OCI-LY1 (cell line): ENCODE results near the gene CBR4.

Experiments
- H2AFZ ChIP-seq: fragments of 200-600 bp; sonication (generic), shearing (Covaris generic); 2 replicates; pipeline ENCODE4 v1.6.0; 2014; ENCODE audit warnings: antibody characterized with exemption, mild to moderate bottlenecking, low read length
- H3F3A ChIP-seq: fragments of 200-600 bp; sonication (generic), shearing (Covaris generic); 2 replicates; pipeline ENCODE4 v1.6.0; 2014; ENCODE audit warnings: mild to moderate bottlenecking, antibody characterized with exemption, low read length, moderate library complexity; ENCODE audit not compliant: insufficient read depth
- H3K27ac ChIP-seq: fragments of 200-600 bp; sonication (generic); 2 replicates; pipeline ENCODE4 v1.5.1; 2014; ENCODE audit warnings: low read length, mixed run types, mild to moderate bottlenecking, low read depth; ENCODE audit not compliant: poor library complexity, severe bottlenecking
- H3K27me3 ChIP-seq: fragments of 200-600 bp; sonication (generic); 2 replicates; pipeline ENCODE4 v1.6.0; 2014; ENCODE audit warnings: antibody characterized with exemption, mild to moderate bottlenecking, low read length, moderate library complexity; ENCODE audit not compliant: insufficient read depth
- H3K36me3 ChIP-seq: fragments of 200-600 bp; sonication (generic); 2 replicates; pipeline ENCODE4 v1.6.1; 2014; ENCODE audit warnings: mild to moderate bottlenecking, antibody characterized with exemption, low read length, moderate library complexity, mixed read lengths; ENCODE audit not compliant: insufficient read depth
- H3K4me1 ChIP-seq: fragments of 200-600 bp; sonication (generic); 2 replicates; pipeline ENCODE4 v1.5.1; 2014; ENCODE audit warnings: mild to moderate bottlenecking, low read length, moderate library complexity; ENCODE audit not compliant: insufficient read depth, severe bottlenecking
- H3K4me2 ChIP-seq: fragments of 200-600 bp; sonication (generic), shearing (Covaris generic); 2 replicates; pipeline ENCODE4 v1.6.1; 2014; ENCODE audit warnings: low read length
- H3K4me3 ChIP-seq: fragments of 200-600 bp; sonication (generic); 2 replicates; pipeline ENCODE4 v1.5.1; 2014; ENCODE audit warnings: low read length, low read depth, mild to moderate bottlenecking, mixed read lengths; ENCODE audit not compliant: poor library complexity, severe bottlenecking
- H3K79me2 ChIP-seq: fragments of 200-600 bp; shearing (Covaris generic); 2 replicates; pipeline ENCODE4 v1.6.1; 2016; ENCODE audit warnings: mixed run types, low read length, mixed read lengths; ENCODE audit not compliant: insufficient read depth
- H3K9ac ChIP-seq: fragments of 200-600 bp; sonication (generic), shearing (Covaris generic); 2 replicates; pipeline ENCODE4 v1.6.1; 2014; ENCODE audit warnings: mild to moderate bottlenecking, low read length, mixed read lengths
- H3K9me2 ChIP-seq: fragments of 200-600 bp; sonication (generic), shearing (Covaris generic); 2 replicates; pipeline ENCODE4 v1.6.1; 2014; ENCODE audit warnings: low read depth, mild to moderate bottlenecking, low read length, mixed read lengths
- H3K9me3 ChIP-seq: fragments of 200-600 bp; shearing (Covaris generic); 2 replicates; pipeline ENCODE4 v1.6.1; 2014; ENCODE audit warnings: low read length, mixed read lengths
- H4K20me1 ChIP-seq: fragments of 200-600 bp; sonication (generic), shearing (Covaris generic); 2 replicates; pipeline ENCODE4 v1.6.0; 2016; ENCODE audit warnings: mild to moderate bottlenecking, low read length; ENCODE audit not compliant: insufficient read depth
- EZH2 ChIP-seq: fragments of 200-600 bp; sonication (generic), shearing (Covaris generic); IDR thresholded peaks from 2 replicates; pipeline ENCODE4 v1.8.0; 2017; ENCODE audit warnings: borderline replicate concordance, mixed run types, mild to moderate bottlenecking, antibody characterized with exemption, low read length, moderate library complexity, mixed read lengths
- TF ChIP-seq, protein P1 (sequence below): fragments of 200-600 bp; sonication (generic), shearing (Covaris generic); IDR thresholded peaks from 2 replicates; pipeline ENCODE4 v1.5.1; 2017; ENCODE audit warnings: mild to moderate bottlenecking, antibody characterized with exemption, low read length, moderate library complexity, mixed read lengths

Gene CBR4

DNA sequence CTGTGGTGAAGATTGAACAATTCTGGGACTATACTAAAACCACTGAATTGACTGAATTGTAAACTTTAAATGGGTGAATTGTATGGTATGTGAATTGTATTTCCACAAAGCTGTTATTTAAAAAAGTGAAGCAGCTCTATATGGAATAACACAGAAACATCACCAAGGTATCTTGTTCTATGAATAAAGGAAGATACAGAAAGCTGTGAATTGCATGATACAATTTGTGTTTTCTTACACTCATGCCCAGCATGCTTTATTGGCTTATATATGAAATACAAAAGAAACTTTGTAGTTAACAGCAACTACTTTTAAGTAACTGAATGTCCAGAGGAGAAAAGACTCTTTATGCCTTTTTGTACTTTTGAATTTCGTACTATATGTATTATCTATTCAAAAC lies 11.5 kb downstream of the CBR4 start:
- no peaks in the 10 kb centered on the region for H3K27me3 ChIP-seq
- no peak overlapping the region for H3K4me3 ChIP-seq
- TF ChIP-seq, protein P1, sequence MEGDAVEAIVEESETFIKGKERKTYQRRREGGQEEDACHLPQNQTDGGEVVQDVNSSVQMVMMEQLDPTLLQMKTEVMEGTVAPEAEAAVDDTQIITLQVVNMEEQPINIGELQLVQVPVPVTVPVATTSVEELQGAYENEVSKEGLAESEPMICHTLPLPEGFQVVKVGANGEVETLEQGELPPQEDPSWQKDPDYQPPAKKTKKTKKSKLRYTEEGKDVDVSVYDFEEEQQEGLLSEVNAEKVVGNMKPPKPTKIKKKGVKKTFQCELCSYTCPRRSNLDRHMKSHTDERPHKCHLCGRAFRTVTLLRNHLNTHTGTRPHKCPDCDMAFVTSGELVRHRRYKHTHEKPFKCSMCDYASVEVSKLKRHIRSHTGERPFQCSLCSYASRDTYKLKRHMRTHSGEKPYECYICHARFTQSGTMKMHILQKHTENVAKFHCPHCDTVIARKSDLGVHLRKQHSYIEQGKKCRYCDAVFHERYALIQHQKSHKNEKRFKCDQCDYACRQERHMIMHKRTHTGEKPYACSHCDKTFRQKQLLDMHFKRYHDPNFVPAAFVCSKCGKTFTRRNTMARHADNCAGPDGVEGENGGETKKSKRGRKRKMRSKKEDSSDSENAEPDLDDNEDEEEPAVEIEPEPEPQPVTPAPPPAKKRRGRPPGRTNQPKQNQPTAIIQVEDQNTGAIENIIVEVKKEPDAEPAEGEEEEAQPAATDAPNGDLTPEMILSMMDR, result no peak
- TF ChIP-seq EZH2, result no peak
- H3F3A ChIP-seq, result no peaks in the 10 kb centered on the region
- H3K9me2 ChIP-seq, result no peaks in the 10 kb centered on the region
- no peaks in the 10 kb centered on the region for H4K20me1 ChIP-seq
- H3K27ac ChIP-seq, result no peak overlapping the region
- H3K36me3 ChIP-seq, result peaks cover 72% of the 10 kb centered on the region
- no peaks in the 10 kb centered on the region for H3K79me2 ChIP-seq
- H2AFZ ChIP-seq, result no peak overlapping the region
- peaks cover 8% of the 10 kb centered on the region for H3K4me1 ChIP-seq
- H3K4me2 ChIP-seq, result no peak overlapping the region
- H3K9me3 ChIP-seq, result no peaks in the 10 kb centered on the region
- no peak overlapping the region for H3K9ac ChIP-seq

DNA sequence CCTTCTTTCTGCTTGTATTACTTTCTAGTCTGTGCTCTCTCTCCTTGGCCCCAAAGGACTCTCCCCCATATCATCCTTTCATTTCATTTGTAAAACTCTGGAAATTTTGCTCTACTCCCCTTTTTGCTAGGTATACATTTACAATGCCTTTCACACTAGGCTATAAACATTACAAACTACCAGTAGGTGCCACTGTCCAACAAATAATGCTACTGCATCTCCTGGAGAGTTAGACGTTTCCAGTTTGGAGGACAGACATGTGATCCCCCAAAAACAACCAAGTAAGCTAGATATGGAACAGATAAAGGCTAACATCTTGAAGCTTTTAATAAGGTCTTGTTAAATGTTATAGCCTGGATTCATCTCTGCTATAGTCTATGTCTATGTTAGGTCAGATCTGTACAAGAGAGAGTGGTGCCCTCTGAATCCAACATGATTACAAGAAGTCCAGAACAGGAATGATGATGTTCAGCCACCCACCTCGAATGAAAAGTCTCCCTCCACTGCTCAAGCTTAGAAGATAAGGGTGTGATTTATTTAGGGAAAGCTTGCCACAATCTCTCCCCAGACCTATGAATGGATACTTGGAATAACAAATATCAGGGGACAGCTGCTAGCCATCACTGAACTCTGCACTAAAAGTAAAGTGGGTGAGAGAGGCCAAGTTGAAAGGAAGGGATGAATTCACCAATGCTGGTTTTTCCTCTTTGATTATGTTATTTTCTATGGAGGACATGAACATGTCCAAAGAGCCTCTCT lies 14.3 kb downstream of the CBR4 start:
- Histone ChIP-seq H3K4me3 (no peak overlapping the region), H3K9ac (no peak overlapping the region), H2AFZ (no peak overlapping the region), H3K9me3 (no peaks in the 10 kb centered on the region), H3K4me2 (no peak overlapping the region), H3F3A (no peaks in the 10 kb centered on the region), H3K27ac (no peak overlapping the region), H3K9me2 (no peaks in the 10 kb centered on the region), H3K36me3 (peaks cover 58% of the 10 kb centered on the region), H3K4me1 (peaks cover 10% of the 10 kb centered on the region), H4K20me1 (no peaks in the 10 kb centered on the region), H3K27me3 (no peaks in the 10 kb centered on the region), H3K79me2 (no peaks in the 10 kb centered on the region)
- TF ChIP-seq, protein P1, result no peak
- TF ChIP-seq EZH2, result no peak

DNA sequence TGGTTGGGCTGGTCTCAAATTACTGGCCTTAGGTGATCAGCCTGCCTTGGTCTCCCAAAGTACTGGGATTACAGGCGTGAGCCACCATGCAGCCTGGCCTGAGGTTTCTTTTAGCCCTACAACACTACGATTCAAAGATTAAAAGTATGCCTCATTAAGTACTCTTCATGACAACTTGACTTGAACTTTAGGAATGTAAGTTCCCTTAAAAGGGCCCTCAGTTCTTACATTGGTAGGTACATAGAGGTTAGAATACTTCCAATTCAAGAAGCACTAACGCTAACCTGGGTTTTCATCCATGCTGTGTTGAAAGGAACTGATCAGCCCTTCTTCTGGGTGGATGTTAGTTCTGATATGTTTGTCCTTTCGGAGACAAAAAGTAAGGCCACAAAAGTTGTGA lies 15.1 kb downstream of the CBR4 start:
- Histone ChIP-seq H3K4me1 (peaks cover 10% of the 10 kb centered on the region), H3K9me2 (no peaks in the 10 kb centered on the region), H3K4me2 (no peak overlapping the region), H3F3A (no peaks in the 10 kb centered on the region), H2AFZ (no peak overlapping the region), H3K79me2 (no peaks in the 10 kb centered on the region), H3K4me3 (no peak overlapping the region), H3K9me3 (no peaks in the 10 kb centered on the region), H3K27ac (no peak overlapping the region), H3K27me3 (no peaks in the 10 kb centered on the region), H3K9ac (no peak overlapping the region), H4K20me1 (no peaks in the 10 kb centered on the region), H3K36me3 (peaks cover 52% of the 10 kb centered on the region)
- no peak for TF ChIP-seq EZH2
- TF ChIP-seq, protein P1, result no peak
